Tibial artery (tissue), 4 donors: ENCODE measurements around the gene HOOK2.

Source experiments
- DNase-seq, 2 donors: peaks; one replicate each; pipeline ENCODE4 v3.0.0-alpha.2; 2019
- H3K27ac ChIP-seq, 2 donors: fragments of 200-600 bp; sonication (generic) in 1 of 2; 1 replicate in 1 of 2; 2 replicates in 1 of 2; pipeline ENCODE4 v1.5.1; 2018 to 2019; ENCODE audit warnings: mild to moderate bottlenecking in 1 of 2
- H3K27me3 ChIP-seq, 2 donors: fragments of 200-600 bp; sonication (generic) in 1 of 2; one replicate each; pipeline versions ENCODE4 v1.5.1 to v1.6.0; 2016 to 2019
- H3K36me3 ChIP-seq, 3 donors: fragments of 200-600 bp; sonication (generic) in 2 of 3; one replicate each; pipeline ENCODE4 v1.5.1; 2016 to 2019; ENCODE audit warnings: mild to moderate bottlenecking in 2 of 3
- H3K4me1 ChIP-seq, 4 donors: fragments of 200-600 bp; sonication (generic) in 2 of 4; 1 replicate in 3 of 4; 2 replicates in 1 of 4; pipeline ENCODE4 v1.5.1; 2016 to 2019
- H3K4me3 ChIP-seq, 2 donors: fragments of 200-600 bp; sonication (generic) in 1 of 2; 1 replicate in 1 of 2; 2 replicates in 1 of 2; pipeline ENCODE4 v1.5.1; 2018 to 2019; ENCODE audit warnings: mild to moderate bottlenecking in 2 of 2
- H3K9me3 ChIP-seq, 3 donors: fragments of 200-600 bp; sonication (generic) in 1 of 3; one replicate each; pipeline ENCODE4 v1.5.1; 2016 to 2019
- intact Hi-C: fragments of 100-400 bp; cut with DNase I; formaldehyde crosslinking; loops from one replicate; pipeline ENCODE4 v1.15.0; 2023; ENCODE audit warnings: low total_unique reads
- TF ChIP-seq, protein P1 (sequence below), 2 experiments: fragments of 200-600 bp in 1 of 2; fragments of 450-650 bp in 1 of 2; IDR thresholded peaks; one replicate each; pipeline ENCODE4 v1.5.1; 2017 to 2019; ENCODE audit warnings: antibody characterized with exemption in 2 of 2, mild to moderate bottlenecking in 1 of 2, moderate library complexity in 1 of 2

HOOK2 gene

DNA sequence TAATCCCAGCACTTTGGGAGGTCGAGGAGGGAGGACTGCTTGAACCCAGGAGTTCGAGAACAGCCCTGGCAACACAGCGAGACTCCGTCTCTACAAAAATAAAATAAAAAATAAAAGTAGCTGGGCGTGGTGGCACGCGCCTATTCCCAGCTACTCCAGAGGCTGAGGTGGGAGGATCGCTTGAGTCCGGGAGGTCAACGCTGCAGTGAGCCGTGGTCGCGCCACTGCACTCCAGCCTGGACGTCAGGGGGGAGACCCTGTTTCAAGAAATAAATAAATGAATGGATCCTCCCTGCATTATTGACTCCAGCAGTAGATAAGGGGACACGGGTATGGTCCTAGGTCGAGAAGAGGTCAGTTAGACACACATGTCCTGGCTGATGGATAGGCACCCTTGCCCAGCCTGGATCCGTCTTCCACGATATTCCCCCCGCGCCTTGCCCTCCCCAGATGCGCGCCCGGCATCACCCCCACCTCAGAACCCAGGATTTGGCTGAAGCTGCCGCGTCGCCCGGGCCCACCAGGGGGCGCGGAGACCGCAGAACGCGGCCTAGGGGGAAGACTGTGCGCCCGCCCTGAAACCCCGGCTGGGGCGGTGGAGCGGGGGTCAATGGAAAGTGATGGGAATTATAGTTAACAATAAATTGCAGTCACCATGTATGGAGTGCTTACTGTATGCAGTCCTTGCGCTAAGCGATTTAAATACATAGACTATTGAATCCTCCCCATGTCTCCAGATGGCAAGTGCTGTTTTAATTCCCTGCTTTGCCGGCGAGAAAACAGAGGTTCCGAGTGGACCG lies 2.1 kb upstream of the HOOK2 start:
- intact Hi-C loops = loop anchor here (2.0 kb wide), 1 partner anchor 15 kb away; no protein-coding TSS in a partner anchor
- H3K4me1 ChIP-seq = peaks cover 0 to 53% (median 39%) of the 10 kb centered on the region in 4 donors

DNA sequence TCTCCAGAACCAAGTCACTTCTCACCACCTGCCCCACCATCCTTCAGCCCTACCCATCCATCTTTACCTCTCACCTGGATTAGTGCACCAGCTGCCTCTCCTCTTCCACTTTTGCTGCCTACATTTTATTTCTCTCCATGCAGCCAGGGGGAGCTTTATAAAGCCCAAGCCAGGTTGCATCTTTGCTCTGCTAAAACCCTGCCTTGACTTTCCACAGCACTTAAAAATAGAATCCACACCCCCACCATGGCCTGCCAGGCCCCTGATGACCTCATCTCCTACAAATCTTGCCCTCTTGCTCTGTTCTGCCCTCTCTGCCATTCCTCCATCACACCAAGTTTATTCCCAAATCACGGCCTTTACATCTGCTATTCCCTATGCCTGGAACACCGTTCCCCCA lies 1.8 kb downstream of the HOOK2 start:
- DNase-seq = no peak
- H3K27ac ChIP-seq = peak overlapping the region in 1 of 2 donors; percentile 20

More for the DNA sequence above, 2.1 kb upstream of the HOOK2 start:
- no peaks in the 10 kb centered on the region for H3K27me3 ChIP-seq
- peak overlapping the region; percentile 61 to 63 for H3K4me3 ChIP-seq
- TF ChIP-seq, protein P1, sequence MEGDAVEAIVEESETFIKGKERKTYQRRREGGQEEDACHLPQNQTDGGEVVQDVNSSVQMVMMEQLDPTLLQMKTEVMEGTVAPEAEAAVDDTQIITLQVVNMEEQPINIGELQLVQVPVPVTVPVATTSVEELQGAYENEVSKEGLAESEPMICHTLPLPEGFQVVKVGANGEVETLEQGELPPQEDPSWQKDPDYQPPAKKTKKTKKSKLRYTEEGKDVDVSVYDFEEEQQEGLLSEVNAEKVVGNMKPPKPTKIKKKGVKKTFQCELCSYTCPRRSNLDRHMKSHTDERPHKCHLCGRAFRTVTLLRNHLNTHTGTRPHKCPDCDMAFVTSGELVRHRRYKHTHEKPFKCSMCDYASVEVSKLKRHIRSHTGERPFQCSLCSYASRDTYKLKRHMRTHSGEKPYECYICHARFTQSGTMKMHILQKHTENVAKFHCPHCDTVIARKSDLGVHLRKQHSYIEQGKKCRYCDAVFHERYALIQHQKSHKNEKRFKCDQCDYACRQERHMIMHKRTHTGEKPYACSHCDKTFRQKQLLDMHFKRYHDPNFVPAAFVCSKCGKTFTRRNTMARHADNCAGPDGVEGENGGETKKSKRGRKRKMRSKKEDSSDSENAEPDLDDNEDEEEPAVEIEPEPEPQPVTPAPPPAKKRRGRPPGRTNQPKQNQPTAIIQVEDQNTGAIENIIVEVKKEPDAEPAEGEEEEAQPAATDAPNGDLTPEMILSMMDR (IDR thresholded peaks at IDR 0.05) = peak; percentile 94 to 97
- DNase-seq = peak; percentile 82 to 88
- H3K27ac ChIP-seq = peak overlapping the region; percentile 90 to 91
- no peaks in the 10 kb centered on the region for H3K36me3 ChIP-seq
- H3K9me3 ChIP-seq = no peaks in the 10 kb centered on the region

DNA sequence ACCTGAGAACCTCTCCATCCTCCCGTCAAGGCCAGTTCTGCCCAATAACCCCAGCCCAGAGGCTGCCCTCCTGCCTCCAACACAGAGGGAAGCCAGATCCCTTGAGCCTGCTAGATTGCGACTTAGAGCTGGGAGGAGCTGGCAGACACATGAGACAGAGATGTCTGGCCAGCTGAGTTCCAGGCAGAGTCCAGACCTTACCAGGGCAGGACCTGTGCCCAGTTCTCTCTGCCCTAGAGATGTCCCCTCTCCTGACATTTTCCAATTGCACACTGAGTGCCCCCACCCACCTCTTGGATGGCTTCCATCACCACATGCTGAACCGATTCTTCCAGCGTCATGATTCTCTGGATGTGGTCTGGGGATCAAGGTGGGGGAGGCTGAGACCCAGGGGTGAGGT lies 3.0 kb downstream of the HOOK2 start:
- Histone ChIP-seq H3K9me3 (no peaks in the 10 kb centered on the region), H3K27me3 (no peaks in the 10 kb centered on the region), H3K4me1 (peaks cover 0 to 26% (median 15%) of the 10 kb centered on the region in 4 donors), H3K27ac (peak overlapping the region in 1 of 2 donors; percentile 13), H3K4me3 (no peak overlapping the region), H3K36me3 (peaks cover 0 to 31% (median 0%) of the 10 kb centered on the region in 3 donors)
- TF ChIP-seq, protein P1 (IDR thresholded peaks at IDR 0.05) = no peak
- intact Hi-C loops = no loop called here
- no peak for DNase-seq

More for the DNA sequence above, 1.8 kb downstream of the HOOK2 start:
- TF ChIP-seq, protein P1 (IDR thresholded peaks at IDR 0.05) = peak in 1 of 2 experiments; percentile 21
- intact Hi-C loops = no loop called here
- H3K27me3 ChIP-seq = no peaks in the 10 kb centered on the region
- peaks cover 0 to 21% (median 0%) of the 10 kb centered on the region in 3 donors for H3K36me3 ChIP-seq
- H3K4me3 ChIP-seq = no peak overlapping the region
- H3K4me1 ChIP-seq = peaks cover 0 to 38% (median 22%) of the 10 kb centered on the region in 4 donors
- no peaks in the 10 kb centered on the region for H3K9me3 ChIP-seq

DNA sequence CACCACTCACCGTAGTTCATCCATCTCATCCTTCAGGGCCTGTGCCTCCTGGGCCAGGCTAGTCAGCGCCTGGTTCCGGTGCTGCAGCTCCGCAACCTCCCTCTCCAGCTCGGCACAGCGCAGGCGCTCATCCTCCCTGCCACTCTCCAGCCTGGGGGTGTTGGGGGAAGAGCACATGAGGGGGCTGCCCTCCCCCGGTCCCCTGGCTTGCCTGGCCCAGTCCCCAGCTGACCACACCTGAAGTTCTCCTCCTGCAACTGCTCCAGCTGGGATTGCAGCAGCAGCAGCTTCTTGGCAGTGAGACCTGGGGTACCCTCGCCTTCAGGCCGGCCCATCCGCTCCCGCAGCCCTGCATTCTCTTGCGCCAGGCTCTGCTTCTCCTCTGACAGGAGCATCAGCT lies 4.4 kb downstream of the HOOK2 start:
- no peaks in the 10 kb centered on the region for H3K9me3 ChIP-seq
- no peak for DNase-seq
- no peaks in the 10 kb centered on the region for H3K27me3 ChIP-seq
- intact Hi-C loops = no loop called here
- TF ChIP-seq, protein P1 (IDR thresholded peaks at IDR 0.05) = no peak
- no peak overlapping the region for H3K4me3 ChIP-seq
- peaks cover 0 to 27% (median 14%) of the 10 kb centered on the region in 4 donors for H3K4me1 ChIP-seq
- no peak overlapping the region for H3K27ac ChIP-seq
- H3K36me3 ChIP-seq = peaks cover 0 to 35% (median 0%) of the 10 kb centered on the region in 3 donors

DNA sequence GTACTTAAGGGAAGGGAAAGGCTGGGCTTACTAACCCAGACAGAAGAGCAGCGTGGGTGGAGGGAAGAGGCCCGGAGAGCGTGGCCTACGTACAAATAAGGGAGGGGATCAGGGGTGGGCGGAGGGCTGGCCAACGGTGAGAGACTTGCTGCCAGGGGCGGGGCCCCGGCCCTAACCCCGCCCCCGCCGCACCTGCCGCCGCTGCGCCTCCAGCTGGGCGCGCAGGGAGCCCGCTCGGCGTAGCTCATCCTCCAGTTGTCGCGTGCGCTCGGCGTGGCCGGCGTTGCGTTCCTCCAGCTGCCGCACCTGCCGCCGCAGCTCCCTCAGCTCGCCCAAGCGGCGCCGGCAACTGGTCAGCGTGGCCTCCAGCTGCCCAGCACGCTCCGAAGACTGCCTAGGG lies 5.7 kb downstream of the HOOK2 start:
- TF ChIP-seq, protein P1 (IDR thresholded peaks at IDR 0.05) = no peak
- H3K4me1 ChIP-seq = peaks cover 0 to 24% (median 8%) of the 10 kb centered on the region in 4 donors
- DNase-seq = no peak
- intact Hi-C loops = loop anchor here (5.0 kb wide), 1 partner anchor 78 kb away; no protein-coding TSS in a partner anchor
- no peaks in the 10 kb centered on the region for H3K9me3 ChIP-seq
- H3K27me3 ChIP-seq = no peaks in the 10 kb centered on the region
- H3K36me3 ChIP-seq = peaks cover 0 to 39% (median 2%) of the 10 kb centered on the region in 3 donors
- no peak overlapping the region for H3K4me3 ChIP-seq
- H3K27ac ChIP-seq = no peak overlapping the region
